B cell (primary cell): ENCODE measurements around the gene COL11A1. TPM values are rescaled to one million over a fixed set of nuclear protein-coding genes. Genes with fewer than 3 reads are reported as not detected.

ENCODE experiments used
- ATAC-seq: fragments of 200-7000 bp; cut with Tn5 transposase; one replicate; pipeline ENCODE4 v1.10.0; 2021; ENCODE audit warnings: low read depth, mild to moderate bottlenecking, moderate number of reproducible peaks, moderate library complexity
- CTCF ChIA-PET: fragments of 350-600 bp; sonication (Branson Sonifier 250); formaldehyde crosslinking; loops from one replicate; lab custom pipeline; 2021; ENCODE audit warnings: antibody characterized with exemption, inconsistent platforms; lab: Charles Lee
- POLR2A ChIA-PET: fragments of 350-600 bp; sonication (Branson Sonifier 250); formaldehyde crosslinking; loops from one replicate; lab custom pipeline; 2021; ENCODE audit warnings: antibody characterized with exemption; lab: Charles Lee
- DNase-seq: peaks from one replicate; pipeline ENCODE4 v3.0.0; 2013
- H2AFZ ChIP-seq: 2 replicates; pipeline ENCODE4 v1.6.1; 2012; ENCODE audit warnings: mild to moderate bottlenecking, low read depth, low read length; ENCODE audit not compliant: insufficient read depth, poor library complexity, severe bottlenecking
- H3K27ac ChIP-seq, 2 donors: 1 replicate in 1 of 2; 2 replicates in 1 of 2; pipeline ENCODE4 v1.5.1; 2012 to 2013; ENCODE audit warnings: low read length in 2 of 2, mild to moderate bottlenecking in 2 of 2, moderate library complexity in 1 of 2
- H3K27me3 ChIP-seq, 4 experiments: fragments of 200-600 bp in 1 of 4; sonication (generic) in 1 of 4; replicated peaks in 1 of 4; 1 replicate in 2 of 4; 2 replicates in 2 of 4; pipeline versions ENCODE4 v1.6.1 to v1.7.0; 2013 to 2016; ENCODE audit warnings: low read length in 3 of 4, mild to moderate bottlenecking in 2 of 4, mixed read lengths in 1 of 4, moderate library complexity in 1 of 4; ENCODE audit not compliant: insufficient read depth in 4 of 4, control insufficient read depth in 3 of 4; ENCODE audit errors: control extremely low read depth in 1 of 4
- H3K36me3 ChIP-seq, 2 experiments: replicated peaks in 1 of 2; 1 replicate in 1 of 2; 2 replicates in 1 of 2; pipeline versions ENCODE4 v1.6.1 to v1.7.1; 2013; ENCODE audit warnings: low read length in 1 of 2; ENCODE audit not compliant: insufficient read depth in 2 of 2, control insufficient read depth in 1 of 2; ENCODE audit errors: control extremely low read depth in 1 of 2, extremely low read depth in 1 of 2
- H3K4me1 ChIP-seq, 2 donors: fragments of 200-600 bp in 1 of 2; sonication (generic) in 1 of 2; 1 replicate in 1 of 2; 2 replicates in 1 of 2; pipeline versions ENCODE4 v1.5.1 to v1.6.1; 2013 to 2017; ENCODE audit warnings: low read length in 2 of 2; ENCODE audit not compliant: control insufficient read depth in 2 of 2, insufficient read depth in 2 of 2
- H3K4me2 ChIP-seq: replicated peaks from 2 replicates; pipeline ENCODE3; 2012; ENCODE audit warnings: mild to moderate bottlenecking, low read depth, low read length; ENCODE audit not compliant: poor library complexity, severe bottlenecking
- H3K4me3 ChIP-seq, 5 experiments: fragments of 200-600 bp in 1 of 5; sonication (generic) in 1 of 5; 1 replicate in 3 of 5; 2 replicates in 2 of 5; pipeline versions ENCODE4 v1.5.1 to v1.7.0; 2011 to 2016; ENCODE audit warnings: low read length in 4 of 5, mild to moderate bottlenecking in 4 of 5, low read depth in 2 of 5, control low read depth in 1 of 5, moderate library complexity in 1 of 5; ENCODE audit not compliant: insufficient read depth in 1 of 5; ENCODE audit errors: control extremely low read depth in 1 of 5, extremely low read depth in 1 of 5
- H3K79me2 ChIP-seq: fragments of 200-600 bp; sonication (generic); one replicate; pipeline ENCODE4 v1.6.0; 2016; ENCODE audit warnings: low read length; ENCODE audit not compliant: control insufficient read depth, insufficient read depth
- H3K9ac ChIP-seq: fragments of 200-600 bp; sonication (generic); 2 replicates; pipeline ENCODE4 v1.6.1; 2017; ENCODE audit warnings: mild to moderate bottlenecking, low read length, moderate library complexity
- H3K9me3 ChIP-seq, 3 donors: one replicate each; pipeline versions ENCODE4 v1.6.1 to v1.7.1; 2013; ENCODE audit warnings: low read length in 2 of 3; ENCODE audit not compliant: control insufficient read depth in 2 of 3, insufficient read depth in 1 of 3; ENCODE audit errors: control extremely low read depth in 1 of 3
- H4K20me1 ChIP-seq: 2 replicates; pipeline ENCODE4 v1.6.0; 2012; ENCODE audit warnings: mild to moderate bottlenecking, low read length; ENCODE audit not compliant: insufficient read depth, control insufficient read depth, poor library complexity, severe bottlenecking
- H3K27ac Mint-ChIP-seq: one replicate; pipeline ENCODE4 v1.8.0; 2021; ENCODE audit warnings: mixed read lengths
- H3K27me3 Mint-ChIP-seq: one replicate; pipeline ENCODE4 v1.8.0; 2021; ENCODE audit warnings: mixed read lengths
- H3K4me1 Mint-ChIP-seq: one replicate; pipeline ENCODE4 v1.8.0; 2021; ENCODE audit warnings: mixed read lengths
- H3K4me3 Mint-ChIP-seq: one replicate; pipeline ENCODE4 v1.8.0; 2021; ENCODE audit warnings: mixed read lengths
- H3K9me3 Mint-ChIP-seq: one replicate; pipeline ENCODE4 v1.8.0; 2022; ENCODE audit warnings: mixed read lengths; ENCODE audit not compliant: insufficient read depth
- CTCF ChIP-seq: fragments of 200-600 bp; IDR thresholded peaks from one replicate; pipeline ENCODE4 v1.8.0; 2022; ENCODE audit warnings: antibody characterized with exemption, mild to moderate bottlenecking
- EZH2 ChIP-seq: IDR thresholded peaks from 2 replicates; pipeline ENCODE4 v1.6.1; 2012; ENCODE audit warnings: borderline replicate concordance, low read depth, mild to moderate bottlenecking, moderate library complexity, low read length; ENCODE audit not compliant: insufficient read depth, poor library complexity, severe bottlenecking
- WGBS: methylation state at CpG from one replicate; pipeline ENCODE4 v1.1.5; 2013; ENCODE audit warnings: missing lambda C conversion rate; ENCODE audit not compliant: insufficient coverage; 5-methylcytosine and 5-hydroxymethylcytosine counted together
- intact Hi-C: fragments of 100-400 bp; cut with micrococcal nuclease; formaldehyde crosslinking; loops from one replicate; pipeline ENCODE4 v1.10.0; 2022
- polyA plus RNA-seq: library from polyadenylated mRNA; depleted of rRNA; stranded (reverse); fragments of >200 nt; gene quantifications from 2 replicates; pipeline ENCODE4 v1.2.3, GENCODE V29; 2012
- total RNA-seq, 2 donors: library from RNA; stranded (reverse); fragments of 120-200 nt in 1 of 2; gene quantifications; 1 replicate in 1 of 2; 2 replicates in 1 of 2; pipeline versions ENCODE4 v1.2.3 to v1.2.4, GENCODE V29; 2013 to 2022

The COL11A1 gene
- total and polyA plus RNA-seq, 2 donors (not counting 1 experiment from before 2014, with no cell fraction given), result not detected

GRCh38 chr1:102853136-102853535, 255.2 kb downstream of the COL11A1 start:
- Histone ChIP-seq H3K36me3 (no peaks in the 10 kb centered on the region), H2AFZ (no peak overlapping the region), H3K9ac (no peak overlapping the region), H3K79me2 (no peaks in the 10 kb centered on the region), H3K4me3 (no peak overlapping the region), H4K20me1 (no peaks in the 10 kb centered on the region), H3K27me3 (no peaks in the 10 kb centered on the region), H3K27ac (no peak overlapping the region), H3K9me3 (peaks cover 0 to 12% (median 0%) of the 10 kb centered on the region in 3 donors), H3K4me1 (no peaks in the 10 kb centered on the region), H3K4me2 (no peak overlapping the region)
- Mint-ChIP-seq H3K27me3 (no peaks in the 10 kb centered on the region), H3K4me3 (no peak overlapping the region), H3K9me3 (peaks cover 4% of the 10 kb centered on the region), H3K27ac (no peak overlapping the region), H3K4me1 (no peaks in the 10 kb centered on the region)
- CTCF ChIA-PET, result no interaction called here
- ATAC-seq, result no peak
- intact Hi-C loops, result no loop called here
- POLR2A ChIA-PET, result no interaction called here
- no peak for TF ChIP-seq EZH2
- no peak for TF ChIP-seq CTCF
- no peak for DNase-seq

- Histone ChIP-seq H3K27ac (no peak overlapping the region), H3K9ac (no peak overlapping the region), H3K27me3 (no peaks in the 10 kb centered on the region), H3K9me3 (peaks cover 0 to 12% (median 0%) of the 10 kb centered on the region in 3 donors), H3K4me1 (no peaks in the 10 kb centered on the region), H3K79me2 (no peaks in the 10 kb centered on the region), H4K20me1 (no peaks in the 10 kb centered on the region), H3K36me3 (no peaks in the 10 kb centered on the region), H3K4me2 (no peak overlapping the region), H3K4me3 (no peak overlapping the region), H2AFZ (no peak overlapping the region)
- DNase-seq, result no peak
- Mint-ChIP-seq H3K27me3 (no peaks in the 10 kb centered on the region), H3K4me3 (no peak overlapping the region), H3K27ac (no peak overlapping the region), H3K9me3 (peaks cover 4% of the 10 kb centered on the region), H3K4me1 (no peaks in the 10 kb centered on the region)
- intact Hi-C loops, result no loop called here
- no peak for ATAC-seq
- ChIA-PET POLR2A (no interaction called here), CTCF (no interaction called here)
- no CpG with 5 or more reads among the region's 2 CpGs for WGBS
- TF ChIP-seq CTCF (no peak), EZH2 (no peak)
Observed at GRCh38 chr1:102852613-102853012, 255.7 kb downstream of the COL11A1 start.
